Liver (tissue), 9 donors: Measurements from ENCODE around the gene CREB1. TPM values are rescaled to one million over a fixed set of nuclear protein-coding genes. Genes with fewer than 3 reads are reported as not detected.

ENCODE experiments used
- DNase-seq: peaks from one replicate; pipeline ENCODE4 v3.0.0-alpha.2; 2017; ENCODE audit warnings: low spot score
- H3K27ac ChIP-seq, 2 donors: one replicate each; pipeline ENCODE4 v1.7.0; 2013; ENCODE audit warnings: inconsistent platforms in 2 of 2, low read length in 2 of 2, control low read depth in 1 of 2, low read depth in 1 of 2, mild to moderate bottlenecking in 1 of 2
- H3K27me3 ChIP-seq, 4 donors: one replicate each; pipeline versions ENCODE4 v1.6.1 to v1.7.0; 2013; ENCODE audit warnings: low read length in 3 of 4, inconsistent platforms in 1 of 4, mild to moderate bottlenecking in 1 of 4, moderate library complexity in 1 of 4; ENCODE audit not compliant: control insufficient read depth in 4 of 4, insufficient read depth in 4 of 4
- H3K36me3 ChIP-seq, 4 donors: one replicate each; pipeline versions ENCODE4 v1.6.1 to v1.7.0; 2013; ENCODE audit warnings: low read length in 3 of 4, mild to moderate bottlenecking in 3 of 4, low read depth in 1 of 4, moderate library complexity in 1 of 4; ENCODE audit not compliant: control insufficient read depth in 4 of 4, insufficient read depth in 3 of 4
- H3K4me1 ChIP-seq, 4 donors: one replicate each; pipeline versions ENCODE4 v1.6.1 to v1.7.0; 2013; ENCODE audit warnings: low read length in 3 of 4, mild to moderate bottlenecking in 3 of 4, moderate library complexity in 1 of 4; ENCODE audit not compliant: control insufficient read depth in 4 of 4, insufficient read depth in 4 of 4
- H3K4me3 ChIP-seq, 3 donors: one replicate each; pipeline versions ENCODE4 v1.6.1 to v1.7.0; 2013; ENCODE audit warnings: low read length in 3 of 3, control low read depth in 1 of 3, low read depth in 1 of 3, mild to moderate bottlenecking in 1 of 3
- H3K9ac ChIP-seq, 2 donors: one replicate each; pipeline ENCODE4 v1.7.0; 2013; ENCODE audit warnings: low read length in 2 of 2, mild to moderate bottlenecking in 2 of 2, moderate library complexity in 2 of 2, control low read depth in 1 of 2, low read depth in 1 of 2
- H3K9me3 ChIP-seq, 4 donors: one replicate each; pipeline versions ENCODE4 v1.6.1 to v1.7.0; 2013; ENCODE audit warnings: low read length in 3 of 4; ENCODE audit not compliant: control insufficient read depth in 4 of 4
- ATF3 ChIP-seq: IDR thresholded peaks from 2 replicates; pipeline ENCODE4 v1.6.1; 2016; ENCODE audit warnings: antibody characterized with exemption
- CTCF ChIP-seq: fragments of 150-350 bp; IDR thresholded peaks from 2 replicates; pipeline ENCODE4 v1.5.1; 2017; ENCODE audit warnings: improper control_type of control experiment, low read depth, low read length; ENCODE audit not compliant: missing input control
- FOXA1 ChIP-seq: IDR thresholded peaks from 2 replicates; pipeline ENCODE4 v1.6.1; 2016; ENCODE audit warnings: antibody characterized with exemption
- GABPA ChIP-seq, 2 donors: IDR thresholded peaks in 1 of 2; conservative IDR thresholded peaks in 1 of 2; 2 replicates each; pipeline ENCODE4 v1.6.1; 2016; ENCODE audit warnings: antibody characterized with exemption in 2 of 2, mild to moderate bottlenecking in 1 of 2, moderate library complexity in 1 of 2
- HNF4A ChIP-seq, 2 donors: conservative IDR thresholded peaks; 2 replicates each; pipeline ENCODE4 v1.6.1; 2016; ENCODE audit warnings: antibody characterized with exemption in 2 of 2, mild to moderate bottlenecking in 2 of 2
- HNF4G ChIP-seq: IDR thresholded peaks from 2 replicates; pipeline ENCODE4 v1.6.1; 2016; ENCODE audit warnings: antibody characterized with exemption
- JUND ChIP-seq, 2 donors: IDR thresholded peaks; 2 replicates each; pipeline ENCODE4 v1.6.1; 2016; ENCODE audit warnings: antibody characterized with exemption in 2 of 2
- NR2F2 ChIP-seq: IDR thresholded peaks from 2 replicates; pipeline ENCODE4 v1.6.1; 2016; ENCODE audit warnings: antibody characterized with exemption
- RAD21 ChIP-seq, 2 donors: IDR thresholded peaks; 2 replicates each; pipeline ENCODE4 v1.6.1; 2016; ENCODE audit warnings: antibody characterized with exemption in 2 of 2, mild to moderate bottlenecking in 2 of 2
- RXRA ChIP-seq, 2 donors: IDR thresholded peaks; 2 replicates each; pipeline ENCODE4 v1.6.1; 2017 to 2018; ENCODE audit warnings: antibody characterized with exemption in 2 of 2, mild to moderate bottlenecking in 1 of 2
- SP1 ChIP-seq: IDR thresholded peaks from 2 replicates; pipeline ENCODE4 v1.6.1; 2018; ENCODE audit warnings: antibody characterized with exemption, mild to moderate bottlenecking
- TAF1 ChIP-seq: conservative IDR thresholded peaks from 2 replicates; pipeline ENCODE4 v1.6.1; 2016; ENCODE audit warnings: antibody characterized with exemption, mild to moderate bottlenecking
- YY1 ChIP-seq: IDR thresholded peaks from 2 replicates; pipeline ENCODE4 v1.6.1; 2016; ENCODE audit warnings: antibody characterized with exemption, mild to moderate bottlenecking
- ZBTB33 ChIP-seq: IDR thresholded peaks from 2 replicates; pipeline ENCODE4 v1.6.1; 2016; ENCODE audit warnings: antibody characterized with exemption
- WGBS: extraction: QIAGEN DNeasy Blood & Tissue Kit; methylation state at CpG from one replicate; pipeline ENCODE4 v1.1.7; 2013; 5-methylcytosine and 5-hydroxymethylcytosine counted together
- polyA plus RNA-seq, 2 donors: library from polyadenylated mRNA; stranded (reverse) in 1 of 2; unstranded in 1 of 2; fragments of 200-250 nt in 1 of 2; fragments of >200 nt in 1 of 2; fragmentation: Nextera tagmentation in 1 of 2; extraction: Ambion mirVana in 1 of 2; gene quantifications; one replicate each; pipeline versions ENCODE4 v1.2.1 to v1.2.3, GENCODE V29; 2013 to 2015
- total RNA-seq, 2 donors: library from RNA; depleted of rRNA; stranded (reverse); fragments of >200 nt; gene quantifications; one replicate each; pipeline ENCODE4 v1.2.3, GENCODE V29; 2014
- TF ChIP-seq, protein P1 (sequence below): IDR thresholded peaks from 2 replicates; pipeline ENCODE4 v1.6.1; 2016; ENCODE audit warnings: antibody characterized with exemption, mild to moderate bottlenecking
- donor health status: healthy.
- donor health status: healthy.
- donor health status: healthy.
- donor health status: healthy.
- donor health status: healthy.

The CREB1 gene
- total and polyA plus RNA-seq, 4 donors = 4.4 to 24.4 (median 14.5) TPM

DNA sequence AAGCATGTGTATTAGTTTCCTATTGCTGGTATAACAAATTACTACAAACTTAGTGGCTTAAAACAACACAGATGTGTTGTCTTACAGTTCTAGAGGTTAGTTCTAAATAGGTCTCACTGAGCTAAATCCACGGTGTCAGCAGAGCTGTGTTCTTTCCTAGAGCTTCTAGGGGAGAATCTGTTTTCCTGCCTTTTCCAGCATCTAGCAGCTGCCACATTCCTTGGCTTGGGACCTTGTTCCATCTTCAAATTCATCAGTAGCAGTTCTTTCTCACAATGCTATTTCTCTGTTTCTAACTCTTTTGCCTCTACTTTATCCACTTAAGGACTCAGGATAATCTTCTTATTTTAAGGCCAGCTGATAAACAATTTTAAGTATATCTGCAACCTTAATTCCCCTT, 32.2 kb upstream of the CREB1 start:
- no peak for DNase-seq
- no peaks in the 10 kb centered on the region for H3K27me3 ChIP-seq
- H3K9ac ChIP-seq = no peak overlapping the region
- TF ChIP-seq TAF1 = no peak
- H3K27ac ChIP-seq = no peak overlapping the region
- no peaks in the 10 kb centered on the region for H3K36me3 ChIP-seq
- no peaks in the 10 kb centered on the region for H3K9me3 ChIP-seq
- 96% methylated on average over 1 of the region's 1 CpG for WGBS
- H3K4me3 ChIP-seq = no peak overlapping the region
- no peaks in the 10 kb centered on the region for H3K4me1 ChIP-seq

- WGBS = 75% methylated on average over 4 of the region's 4 CpGs
- Histone ChIP-seq H3K36me3 (no peaks in the 10 kb centered on the region), H3K27ac (no peak overlapping the region), H3K4me1 (no peaks in the 10 kb centered on the region), H3K9ac (no peak overlapping the region), H3K9me3 (no peaks in the 10 kb centered on the region), H3K27me3 (no peaks in the 10 kb centered on the region), H3K4me3 (no peak overlapping the region)
- no peak for TF ChIP-seq ATF3
- no peak for TF ChIP-seq HNF4A (conservative IDR thresholded peaks at IDR 0.05)
- no peak for DNase-seq
Observed at GRCh38 chr2:207498427-207498826, 31.3 kb upstream of the CREB1 start.

DNA sequence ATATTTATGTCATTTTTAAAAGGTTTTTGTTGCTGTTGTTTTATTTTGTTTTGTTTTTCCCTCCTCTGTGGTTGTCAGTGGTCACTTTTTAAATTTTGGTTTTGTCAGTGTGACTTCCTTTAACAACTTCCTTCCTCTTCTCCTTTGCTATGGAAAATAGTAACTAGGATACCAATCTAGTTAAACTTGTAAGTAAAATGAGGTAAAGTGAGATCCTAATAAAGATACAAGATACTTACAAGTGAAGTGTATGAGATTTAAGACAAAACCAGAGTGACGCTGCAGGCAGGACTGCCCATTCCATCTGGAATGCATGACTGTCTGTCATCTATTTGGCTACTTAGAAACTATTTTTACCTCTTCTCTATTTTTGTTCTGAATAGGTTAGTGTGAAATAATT, 30.6 kb upstream of the CREB1 start:
- Histone ChIP-seq H3K9me3 (no peaks in the 10 kb centered on the region), H3K36me3 (no peaks in the 10 kb centered on the region), H3K4me3 (no peak overlapping the region), H3K9ac (no peak overlapping the region), H3K4me1 (no peaks in the 10 kb centered on the region), H3K27me3 (no peaks in the 10 kb centered on the region), H3K27ac (no peak overlapping the region)
- no peak for DNase-seq
- 89% methylated on average over 1 of the region's 1 CpG for WGBS
- TF ChIP-seq SP1 (no peak), FOXA1 (no peak), YY1 (no peak), GABPA (IDR thresholded peaks at IDR 0.05 in 1 of 2, conservative IDR thresholded peaks at IDR 0.05 in 1 of 2) (no peak), CTCF (no peak), ZBTB33 (no peak), RAD21 (IDR thresholded peaks at IDR 0.05) (no peak), JUND (IDR thresholded peaks at IDR 0.05) (no peak), HNF4G (no peak), RXRA (IDR thresholded peaks at IDR 0.05) (no peak), TAF1 (no peak), ATF3 (no peak), HNF4A (conservative IDR thresholded peaks at IDR 0.05) (no peak), NR2F2 (no peak)
- TF ChIP-seq, protein P1, sequence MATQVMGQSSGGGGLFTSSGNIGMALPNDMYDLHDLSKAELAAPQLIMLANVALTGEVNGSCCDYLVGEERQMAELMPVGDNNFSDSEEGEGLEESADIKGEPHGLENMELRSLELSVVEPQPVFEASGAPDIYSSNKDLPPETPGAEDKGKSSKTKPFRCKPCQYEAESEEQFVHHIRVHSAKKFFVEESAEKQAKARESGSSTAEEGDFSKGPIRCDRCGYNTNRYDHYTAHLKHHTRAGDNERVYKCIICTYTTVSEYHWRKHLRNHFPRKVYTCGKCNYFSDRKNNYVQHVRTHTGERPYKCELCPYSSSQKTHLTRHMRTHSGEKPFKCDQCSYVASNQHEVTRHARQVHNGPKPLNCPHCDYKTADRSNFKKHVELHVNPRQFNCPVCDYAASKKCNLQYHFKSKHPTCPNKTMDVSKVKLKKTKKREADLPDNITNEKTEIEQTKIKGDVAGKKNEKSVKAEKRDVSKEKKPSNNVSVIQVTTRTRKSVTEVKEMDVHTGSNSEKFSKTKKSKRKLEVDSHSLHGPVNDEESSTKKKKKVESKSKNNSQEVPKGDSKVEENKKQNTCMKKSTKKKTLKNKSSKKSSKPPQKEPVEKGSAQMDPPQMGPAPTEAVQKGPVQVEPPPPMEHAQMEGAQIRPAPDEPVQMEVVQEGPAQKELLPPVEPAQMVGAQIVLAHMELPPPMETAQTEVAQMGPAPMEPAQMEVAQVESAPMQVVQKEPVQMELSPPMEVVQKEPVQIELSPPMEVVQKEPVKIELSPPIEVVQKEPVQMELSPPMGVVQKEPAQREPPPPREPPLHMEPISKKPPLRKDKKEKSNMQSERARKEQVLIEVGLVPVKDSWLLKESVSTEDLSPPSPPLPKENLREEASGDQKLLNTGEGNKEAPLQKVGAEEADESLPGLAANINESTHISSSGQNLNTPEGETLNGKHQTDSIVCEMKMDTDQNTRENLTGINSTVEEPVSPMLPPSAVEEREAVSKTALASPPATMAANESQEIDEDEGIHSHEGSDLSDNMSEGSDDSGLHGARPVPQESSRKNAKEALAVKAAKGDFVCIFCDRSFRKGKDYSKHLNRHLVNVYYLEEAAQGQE = no peak
